Inflammatory macrophage treated with lipopolysaccharide for 1 hour (primary cell): Measurements from ENCODE around the gene PRODH2.
"Not testable (repeated sequence)": the region's sequence is repeated elsewhere in the genome, so short reads cannot be mapped to it uniquely, and the experiment has no call there.

Experiments used
- DNase-seq, 2 donors: peaks; one replicate each; pipeline ENCODE4 v3.0.0-alpha.2; 2020 to 2022

PRODH2 gene

GRCh38 chr19:35780717-35781116 is 31.9 kb downstream of the PRODH2 start:
- DNase-seq, result no peak

DNA sequence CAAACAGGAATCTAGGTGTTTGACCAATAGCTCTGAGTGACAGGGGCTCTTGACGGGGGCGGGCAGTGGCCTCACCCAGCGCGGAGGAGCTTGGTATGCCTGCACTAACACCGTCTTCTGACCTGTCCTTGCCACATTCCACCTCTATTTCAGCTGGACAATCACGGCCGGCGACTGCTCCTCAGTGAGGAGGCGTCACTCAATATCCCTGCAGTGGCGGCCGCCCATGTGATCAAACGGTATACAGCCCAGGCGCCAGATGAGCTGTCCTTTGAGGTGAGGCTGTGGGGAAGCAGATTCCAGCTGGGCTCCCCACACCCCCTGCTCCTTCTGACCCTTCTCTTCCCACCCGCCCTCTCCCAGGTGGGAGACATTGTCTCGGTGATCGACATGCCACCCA is 32.6 kb downstream of the PRODH2 start:
- no peak for DNase-seq

DNA sequence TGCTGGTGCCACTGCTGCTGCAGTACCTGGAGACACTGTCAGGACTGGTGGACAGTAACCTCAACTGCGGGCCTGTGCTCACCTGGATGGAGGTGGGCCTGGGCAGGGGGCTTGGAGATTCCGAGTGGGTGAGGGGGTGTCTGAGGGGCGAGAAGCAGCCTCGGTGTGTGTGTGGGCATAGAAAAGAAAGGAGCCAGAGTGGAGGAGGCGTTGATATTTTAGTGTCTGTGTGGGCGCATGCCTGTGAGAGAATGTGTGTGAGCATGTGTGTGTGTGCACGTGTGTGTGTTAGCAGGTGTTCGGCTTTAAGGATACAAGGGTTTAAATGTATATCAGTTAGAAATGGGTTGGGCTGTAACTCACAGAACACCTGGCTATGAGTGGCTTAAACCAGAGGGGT is 33.6 kb downstream of the PRODH2 start:
- DNase-seq, result no peak

DNA sequence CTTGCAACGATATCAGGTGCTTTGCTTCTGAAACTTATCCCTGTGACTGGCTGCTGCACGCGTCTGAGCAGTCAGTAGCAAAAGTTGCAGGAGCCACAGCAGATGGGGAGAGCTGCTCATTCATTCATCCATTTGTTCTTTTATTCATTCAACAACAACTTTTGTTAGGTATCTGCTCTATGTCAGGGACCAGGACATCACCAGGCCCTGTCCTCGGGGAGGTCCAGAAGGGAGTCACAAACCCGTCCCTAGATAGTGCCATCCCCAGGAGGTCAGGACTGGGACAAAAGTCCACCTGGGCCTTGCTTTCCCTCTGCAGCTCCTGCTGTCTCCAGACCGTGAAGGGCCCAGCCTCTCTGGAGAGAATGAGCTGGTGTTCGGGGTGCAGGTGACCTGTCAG is 34.7 kb downstream of the PRODH2 start:
- DNase-seq, result no peak

- no peak for DNase-seq
These were observed 35.4 kb downstream of the PRODH2 start for GRCh38 chr19:35777086-35777841.

- no peak for DNase-seq
These were observed 36.4 kb downstream of the PRODH2 start for GRCh38 chr19:35776102-35776788.

- DNase-seq, result peak; percentile 98 to 100
These were observed 37.1 kb downstream of the PRODH2 start, which contains the start of gene ARHGAP33 for GRCh38 chr19:35775298-35776101. TSS of gene ARHGAP33 (plus strand) at chr19:35775564. CDS start at chr19:35775659, 95 bp downstream.

GRCh38 chr19:35775046-35775297 is 37.7 kb downstream of the PRODH2 start:
- no peak for DNase-seq

- DNase-seq, result no peak
These were observed 38.2 kb downstream of the PRODH2 start for GRCh38 chr19:35774274-35775045.

GRCh38 chr19:35773020-35773806 is 39.4 kb downstream of the PRODH2 start:
- peak; percentile 23 to 54 for DNase-seq

DNA sequence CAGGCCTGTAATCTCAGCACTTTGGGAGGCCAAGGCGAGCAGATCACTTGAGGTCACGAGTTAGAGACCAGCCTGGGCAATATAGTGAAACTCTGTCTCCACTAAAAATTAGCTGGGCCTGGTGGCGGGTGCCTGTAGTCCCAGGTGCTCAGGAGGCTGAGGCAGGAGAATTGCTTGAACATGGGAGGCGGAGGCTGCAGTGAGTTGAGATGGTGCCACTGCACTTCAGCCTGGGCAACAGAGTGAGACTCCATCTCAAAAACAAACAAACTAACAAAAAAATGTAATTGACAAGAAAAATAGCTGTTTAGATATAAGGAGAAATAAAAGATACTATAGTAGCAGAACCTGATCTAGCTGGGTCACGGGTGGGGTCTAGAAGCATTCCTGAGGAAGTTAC is 40.3 kb downstream of the PRODH2 start:
- DNase-seq, result not testable (repeated sequence)

DNA sequence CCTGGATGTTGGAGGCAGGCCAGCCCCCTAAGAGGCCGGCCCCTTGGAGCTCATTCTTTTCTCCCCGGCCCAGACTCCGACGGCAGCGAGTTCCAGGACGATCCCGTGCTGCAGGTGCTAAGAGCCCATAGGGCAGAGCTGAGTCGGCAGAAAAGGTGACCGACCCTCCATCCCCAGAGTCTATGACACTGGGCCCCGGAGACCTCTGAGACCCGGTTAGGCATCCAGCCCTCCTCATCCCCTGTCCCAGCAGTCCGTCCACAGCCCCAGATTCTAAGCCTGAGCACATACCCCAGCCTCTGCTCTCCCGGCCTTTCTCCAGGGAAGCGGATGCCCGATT is 44.6 kb downstream of the PRODH2 start:
- no peak for DNase-seq

- DNase-seq, result no peak
These were observed 45.2 kb downstream of the PRODH2 start for GRCh38 chr19:35767288-35768081.

DNA sequence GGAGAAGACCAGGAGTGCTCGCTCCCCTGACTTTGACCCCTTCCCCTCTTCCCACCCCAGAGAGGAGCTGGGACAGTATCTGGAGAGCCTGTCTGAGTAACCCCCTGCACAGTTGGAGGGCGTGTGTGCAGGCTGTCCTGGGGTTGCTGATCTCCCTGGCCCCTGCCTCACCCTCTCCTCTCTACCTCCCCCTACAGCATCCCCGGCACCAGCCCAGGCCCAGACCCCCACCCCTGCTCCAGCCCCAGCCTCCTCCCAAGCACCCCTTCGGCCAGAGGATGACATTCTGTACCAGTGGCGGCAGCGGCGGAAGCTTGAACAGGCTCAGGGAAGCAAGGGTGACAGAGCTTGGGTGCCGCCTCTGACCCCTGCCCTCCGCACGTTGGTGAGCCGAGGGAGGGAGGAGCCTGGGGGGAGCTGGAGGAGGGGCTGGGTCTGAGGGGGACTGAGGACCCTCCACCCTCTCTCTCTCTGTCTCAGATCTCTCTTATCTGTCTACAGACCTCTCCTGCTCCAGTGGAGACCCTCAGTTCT is 46.0 kb downstream of the PRODH2 start:
- no peak for DNase-seq

DNA sequence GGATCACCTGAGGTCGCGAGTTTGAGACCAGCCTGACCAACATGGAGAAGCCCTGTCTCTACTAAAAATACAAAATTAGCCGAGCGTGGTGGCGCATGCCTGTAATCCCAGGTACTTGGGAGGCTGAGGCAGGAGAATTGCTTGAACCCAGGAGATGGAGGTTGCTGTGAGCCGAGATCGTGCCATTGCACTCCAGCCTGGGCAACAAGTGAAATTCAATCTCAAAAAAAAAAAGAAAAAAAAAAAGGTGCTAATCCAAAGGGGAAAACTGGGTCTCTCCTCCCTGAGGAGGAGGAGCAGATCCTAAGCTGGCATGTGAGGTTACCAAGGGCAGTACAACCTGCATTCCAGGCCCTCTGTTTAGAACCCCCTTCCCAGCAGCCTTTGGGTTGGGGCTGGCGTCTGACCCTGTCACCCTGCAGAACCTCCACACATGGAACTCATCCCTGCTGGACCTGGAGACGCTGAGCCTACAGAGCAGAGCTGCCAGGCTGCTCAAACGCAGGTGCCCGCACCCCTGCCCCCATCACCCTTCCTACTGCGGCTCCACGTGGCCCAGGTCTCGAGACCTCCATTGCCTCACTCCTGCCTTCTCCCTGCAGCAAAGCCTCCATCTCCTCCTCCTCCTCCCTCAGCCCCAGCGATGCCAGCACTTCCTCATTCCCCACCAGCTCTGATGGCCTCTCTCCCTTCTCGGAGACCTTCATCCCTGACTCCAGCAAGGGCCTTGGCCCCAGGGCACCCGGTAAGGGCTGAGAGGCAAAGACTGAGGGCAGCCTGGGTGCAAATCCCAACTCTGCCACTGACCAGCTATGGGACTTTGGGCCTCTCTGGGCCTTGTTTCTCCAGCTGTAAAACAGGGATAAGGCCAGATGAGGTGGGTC is 48.0 kb downstream of the PRODH2 start:
- DNase-seq, result no peak

DNA sequence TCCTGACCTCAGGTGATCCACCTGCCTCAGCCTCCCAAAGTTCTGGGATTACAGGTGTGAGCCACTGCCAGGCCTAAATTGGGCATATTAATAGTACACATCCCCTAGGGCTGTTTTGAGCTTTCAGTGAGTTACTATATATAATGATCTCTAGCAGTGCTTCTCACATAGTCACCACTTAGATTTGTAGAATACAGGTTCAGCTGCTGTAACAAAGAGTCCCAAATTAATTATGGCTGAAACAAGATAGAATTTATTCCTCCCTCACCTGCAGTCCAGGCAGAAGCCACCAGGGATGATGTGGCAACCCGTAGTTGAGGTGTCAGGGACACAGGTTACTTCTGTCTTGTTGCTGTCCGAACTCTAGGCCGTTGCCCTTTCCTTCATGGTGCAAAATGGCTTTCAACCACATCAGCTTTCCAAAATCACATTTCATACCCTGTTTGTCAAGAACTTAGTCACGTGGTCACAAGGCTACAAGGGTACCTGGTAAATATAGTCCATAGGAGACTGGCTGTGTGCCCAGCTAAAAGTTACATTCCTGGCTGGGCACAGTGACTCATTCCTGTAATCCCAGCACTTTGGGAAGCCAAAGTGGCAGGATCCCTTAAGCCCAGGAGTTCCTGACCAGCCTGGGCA is 51.8 kb downstream of the PRODH2 start:
- no peak for DNase-seq

DNA sequence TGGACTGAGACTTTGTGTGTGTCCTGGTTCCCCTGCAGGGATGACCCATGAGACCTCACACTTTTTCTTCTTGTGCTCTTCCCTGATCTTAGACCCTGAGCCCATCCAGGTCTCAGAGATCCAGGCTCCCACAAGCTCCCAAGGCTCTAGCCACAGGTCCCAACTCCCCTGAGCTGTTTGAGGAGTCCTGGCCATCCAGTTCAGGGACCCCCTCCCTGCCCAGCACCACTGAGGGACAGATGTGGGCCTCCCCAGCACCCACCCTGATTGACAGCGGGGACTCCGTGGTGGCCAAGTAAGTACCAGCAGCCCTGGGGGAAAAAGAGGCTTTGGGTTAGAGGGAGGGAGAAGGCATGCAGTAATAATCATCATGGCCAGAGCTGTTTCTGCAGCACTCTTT is 52.9 kb downstream of the PRODH2 start:
- DNase-seq, result no peak

- peak; percentile 99 for DNase-seq
These were observed 54.7 kb downstream of the PRODH2 start, which contains the start of gene PROSER3 for GRCh38 chr19:35757749-35758608. TSS of gene PROSER3 (plus strand) at chr19:35758176. CDS start at chr19:35758216, 40 bp downstream.
